SK-N-MC (cell line): Measurements from ENCODE around the gene MANF.

Experiments used
- EZH2 ChIP-seq: fragments of 200-600 bp; sonication (generic); IDR thresholded peaks from one replicate; pipeline ENCODE4 v1.6.1; 2017; ENCODE audit warnings: antibody characterized with exemption
- FOXP2 ChIP-seq: optimal IDR thresholded peaks from 2 replicates; pipeline ENCODE3; 2011; ENCODE audit warnings: mild to moderate bottlenecking, moderate library complexity; ENCODE audit not compliant: insufficient read depth; ENCODE audit errors: extremely low read length, control extremely low read depth
- POLR2AphosphoS5 ChIP-seq: IDR thresholded peaks from 2 replicates; pipeline ENCODE4 v1.6.1; 2012; ENCODE audit warnings: mild to moderate bottlenecking, low read depth, low read length, borderline replicate concordance

DNA sequence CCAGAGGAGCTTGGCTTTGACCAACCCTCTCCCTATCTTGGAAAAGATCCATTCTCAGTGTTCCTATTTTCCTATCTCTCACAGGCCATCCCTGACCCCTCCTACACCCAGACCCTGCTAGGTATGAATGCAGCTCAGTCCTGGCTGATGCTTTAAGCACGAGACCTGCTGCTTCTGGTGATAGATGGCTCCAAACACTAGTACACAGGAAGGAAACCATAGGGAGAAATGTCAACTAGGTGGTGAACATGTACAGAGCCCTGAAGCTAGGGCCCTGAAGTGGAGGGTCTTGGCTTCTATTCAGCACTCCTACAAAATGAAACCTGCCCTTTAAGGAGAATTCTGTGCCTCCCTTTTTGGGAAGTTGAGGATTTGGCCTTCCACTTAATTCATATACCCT, 47.4 kb upstream of the MANF start:
- TF ChIP-seq POLR2AphosphoS5 (no peak), EZH2 (no peak), FOXP2 (no peak)
